A549 (cell line): ENCODE results near the gene TIMM44. TPM values are rescaled to one million over a fixed set of nuclear protein-coding genes. Genes with fewer than 3 reads are reported as not detected.

Experiments
- ATAC-seq, 2 experiments: fragments of 200-7000 bp in 1 of 2; fragments of >200 bp in 1 of 2; cut with Nextera tagmentation in 1 of 2; cut with Tn5 transposase in 1 of 2; 3 replicates each; pipeline versions ENCODE4 v1.8.0 to v1.9.1; 2018 to 2020; ENCODE audit warnings: mild to moderate bottlenecking in 1 of 2, moderate library complexity in 1 of 2
- CTCF ChIA-PET: fragments of 300-600 bp; sonication (Branson Sonifier 250); formaldehyde crosslinking; extraction: SDS; loops from one replicate; lab custom pipeline; 2021; ENCODE audit warnings: antibody characterized with exemption, inconsistent platforms; lab: Yijun Ruan, JAX
- POLR2A ChIA-PET: fragments of 350-600 bp; formaldehyde crosslinking; extraction: SDS; loops from one replicate; lab custom pipeline; 2021; ENCODE audit warnings: antibody characterized with exemption, inconsistent platforms; lab: Yijun Ruan, JAX
- DNase-seq, 2 experiments: peaks; one replicate each; pipeline versions ENCODE4 v3.0.0 to v3.0.0-alpha.2; 2011 to 2016; ENCODE audit warnings: low read depth in 1 of 2, low spot score in 1 of 2
- FAIRE-seq: peaks from 2 replicates; lab custom pipeline; 2011; peaks lifted over from hg19 to GRCh38; lab: Jason Lieb, UNC
- H3K27ac ChIP-seq, 2 experiments: fragments of >200 bp; sonication (Bioruptor Twin); formaldehyde crosslinking; 3 replicates each; pipeline ENCODE4 v1.5.1; 2016 to 2017
- H3K4me1 ChIP-seq: fragments of >200 bp; sonication (Bioruptor Twin); formaldehyde crosslinking; 3 replicates; pipeline ENCODE4 v1.6.1; 2016
- H3K4me2 ChIP-seq: fragments of >200 bp; sonication (Bioruptor Twin); formaldehyde crosslinking; 3 replicates; pipeline ENCODE4 v1.6.1; 2016
- H3K4me3 ChIP-seq: fragments of >200 bp; sonication (Bioruptor Twin); formaldehyde crosslinking; 3 replicates; pipeline ENCODE4 v1.5.1; 2016
- H3K9me3 ChIP-seq: fragments of >200 bp; sonication (Bioruptor Twin); formaldehyde crosslinking; 3 replicates; pipeline ENCODE4 v1.6.1; 2016
- ATOH8 ChIP-seq: fragments of 250-450 bp; sonication (Bioruptor Pico); IDR thresholded peaks from 2 replicates; pipeline ENCODE4 v1.5.0; 2020; ENCODE audit warnings: low read depth, mild to moderate bottlenecking, moderate library complexity
- BHLHE40 ChIP-seq: IDR thresholded peaks from 2 replicates; pipeline ENCODE4 v1.6.1; 2012; ENCODE audit warnings: low read depth, low read length, inconsistent platforms
- CBX2 ChIP-seq: fragments of 200-600 bp; sonication (generic); IDR thresholded peaks from 2 replicates; pipeline ENCODE4 v1.6.1; 2016; ENCODE audit warnings: low read depth, mild to moderate bottlenecking, borderline replicate concordance
- CTCF ChIP-seq: fragments of >200 bp; sonication (Bioruptor Twin); formaldehyde crosslinking; IDR thresholded peaks from 3 replicates; pipeline ENCODE4 v1.5.1; 2016
- EHF ChIP-seq: fragments of 250-450 bp; sonication (Bioruptor Pico); IDR thresholded peaks from 2 replicates; pipeline ENCODE4 v1.5.0; 2020; ENCODE audit warnings: mild to moderate bottlenecking
- EHMT2 ChIP-seq: fragments of 200-600 bp; sonication (generic); IDR thresholded peaks from 2 replicates; pipeline ENCODE4 v1.6.1; 2016; ENCODE audit warnings: antibody characterized with exemption, low read depth, mild to moderate bottlenecking, moderate library complexity
- EP300 ChIP-seq, 2 experiments: fragments of >200 bp; sonication (Bioruptor Twin); formaldehyde crosslinking; IDR thresholded peaks; 2 replicates in 1 of 2; 3 replicates in 1 of 2; pipeline ENCODE4 v1.6.1; 2016 to 2017
- ESRRA ChIP-seq: fragments of 150-350 bp; IDR thresholded peaks from 2 replicates; pipeline ENCODE4 v1.6.1; 2014; ENCODE audit warnings: mild to moderate bottlenecking, low read length, borderline replicate concordance
- FOSB ChIP-seq: fragments of 250-450 bp; sonication (Bioruptor Pico); IDR thresholded peaks from 2 replicates; pipeline ENCODE4 v1.5.0; 2020; ENCODE audit warnings: mild to moderate bottlenecking, moderate library complexity
- FOSL2 ChIP-seq, 2 experiments: fragments of 450-650 bp in 1 of 2; fragments of >200 bp in 1 of 2; sonication (Bioruptor Twin) in 1 of 2; formaldehyde crosslinking; IDR thresholded peaks; 2 replicates each; pipeline versions ENCODE4 v1.5.0 to v1.6.1; 2016 to 2020; ENCODE audit warnings: mild to moderate bottlenecking in 1 of 2, moderate library complexity in 1 of 2
- FOXS1 ChIP-seq: fragments of 250-450 bp; sonication (Bioruptor Pico); IDR thresholded peaks from 2 replicates; pipeline ENCODE4 v1.5.0; 2020; ENCODE audit warnings: mild to moderate bottlenecking, moderate library complexity
- GATA3 ChIP-seq: IDR thresholded peaks from 2 replicates; pipeline ENCODE4 v1.6.1; 2012; ENCODE audit warnings: borderline replicate concordance
- HMGXB4 ChIP-seq: fragments of 250-450 bp; sonication (Bioruptor Pico); IDR thresholded peaks from 2 replicates; pipeline ENCODE4 v1.5.0; 2021; ENCODE audit warnings: mild to moderate bottlenecking, moderate library complexity, borderline replicate concordance
- KDM5A ChIP-seq: fragments of 200-600 bp; sonication (generic); IDR thresholded peaks from 2 replicates; pipeline ENCODE4 v1.6.1; 2016; ENCODE audit warnings: antibody characterized with exemption, mild to moderate bottlenecking
- MAFK ChIP-seq: fragments of 450-650 bp; IDR thresholded peaks from 2 replicates; pipeline ENCODE4 v1.6.1; 2014; ENCODE audit not compliant: partially characterized antibody
- NPAS2 ChIP-seq: fragments of 250-450 bp; sonication (Bioruptor Pico); IDR thresholded peaks from 2 replicates; pipeline ENCODE4 v1.8.0; 2022; ENCODE audit warnings: mild to moderate bottlenecking, moderate library complexity, borderline replicate concordance
- NR3C1 ChIP-seq: fragments of >200 bp; sonication (Bioruptor Twin); formaldehyde crosslinking; IDR thresholded peaks from 3 replicates; pipeline ENCODE4 v1.6.1; 2017
- POLR2A ChIP-seq: IDR thresholded peaks from 2 replicates; pipeline ENCODE4 v1.6.1; 2012; ENCODE audit warnings: mild to moderate bottlenecking, low read length
- POLR2AphosphoS2 ChIP-seq: conservative IDR thresholded peaks from 2 replicates; pipeline ENCODE4 v1.6.1; 2012; ENCODE audit warnings: low read length, improper control_type of control experiment, inconsistent platforms
- RAD21 ChIP-seq, 2 experiments: fragments of >200 bp in 1 of 2; sonication (Bioruptor Twin) in 1 of 2; formaldehyde crosslinking in 1 of 2; IDR thresholded peaks in 1 of 2; conservative IDR thresholded peaks in 1 of 2; 2 replicates in 1 of 2; 3 replicates in 1 of 2; pipeline ENCODE4 v1.6.1; 2012 to 2018; ENCODE audit warnings: inconsistent platforms in 1 of 2
- RARB ChIP-seq: fragments of 250-450 bp; sonication (Bioruptor Pico); IDR thresholded peaks from 2 replicates; pipeline ENCODE4 v1.8.0; 2021; ENCODE audit warnings: mild to moderate bottlenecking, moderate library complexity
- SMC3 ChIP-seq: fragments of >200 bp; sonication (Bioruptor Twin); formaldehyde crosslinking; IDR thresholded peaks from 3 replicates; pipeline ENCODE4 v1.6.1; 2018; ENCODE audit warnings: inconsistent platforms
- ZFP36 ChIP-seq: fragments of 450-650 bp; IDR thresholded peaks from 2 replicates; pipeline ENCODE4 v1.6.1; 2014; ENCODE audit warnings: borderline replicate concordance; ENCODE audit not compliant: partially characterized antibody
- ZNF302 ChIP-seq: fragments of 250-450 bp; sonication (Bioruptor Pico); IDR thresholded peaks from 2 replicates; pipeline ENCODE4 v1.9.0; 2021; ENCODE audit warnings: inconsistent platforms, mild to moderate bottlenecking, moderate library complexity
- whole genome bisulfite sequencing: methylation state at CpG from one replicate; pipeline ENCODE4 v1.1.6; 2017; ENCODE audit errors: missing lambda C conversion rate; 5-methylcytosine and 5-hydroxymethylcytosine counted together
- polyA plus RNA-seq, 4 experiments: library from polyadenylated mRNA; depleted of rRNA in 3 of 4; stranded (reverse); fragments of >200 nt; fragmentation: RNase III in 1 of 4; extraction: RNeasy Plus Mini Kit Qiagen cat#74134 plus additional on column Dnase treatment in 1 of 4; gene quantifications; 2 replicates in 3 of 4; 3 replicates in 1 of 4; pipeline ENCODE4 v1.2.3, GENCODE V29; 2011 to 2017

Gene TIMM44
- polyA plus RNA-seq, 2 of the 4 experiments (the other 2 are of a cell fraction), result 29.7 to 53.2 TPM

GRCh38 chr19:7922836-7923195 is 20.6 kb downstream of the TIMM44 start:
- 87% methylated on average over 7 of the region's 8 CpGs for WGBS
- DNase-seq (no peak), FAIRE-seq (no peak), ATAC-seq (no peak)
- no peaks in the 10 kb centered on the region for H3K9me3 ChIP-seq
- no peak overlapping the region for H3K27ac ChIP-seq
- H3K4me2 ChIP-seq, result no peak overlapping the region
- CTCF ChIA-PET, result interaction anchor here (1.0 to 2.5 kb wide), 4 partner anchors 19 to 70 kb away, joined by 3 to 17 read pairs (median 6); partner anchors contain the start of genes MAP2K7 and TIMM44
- no peak overlapping the region for H3K4me3 ChIP-seq
- TF ChIP-seq POLR2A, result no peak
- TF ChIP-seq EHF (CRISPR knock-in tag), result no peak
- no peak for TF ChIP-seq BHLHE40
- TF ChIP-seq CTCF, result no peak
- TF ChIP-seq SMC3, result no peak
- no peak for TF ChIP-seq CBX2
- no peak for TF ChIP-seq NPAS2
- no peak for TF ChIP-seq MAFK
- TF ChIP-seq HMGXB4, result no peak
- TF ChIP-seq KDM5A, result no peak
- no peak for TF ChIP-seq RARB (CRISPR knock-in tag)
- no peak for TF ChIP-seq RAD21 (conservative IDR thresholded peaks at IDR 0.05 in 1 of 2, IDR thresholded peaks at IDR 0.05 in 1 of 2)
- no peak for TF ChIP-seq GATA3
- POLR2A ChIA-PET, result no interaction called here
- H3K4me1 ChIP-seq, result peaks cover 15% of the 10 kb centered on the region

GRCh38 chr19:7921967-7922835 is 21.3 kb downstream of the TIMM44 start:
- Histone ChIP-seq H3K9me3 (no peaks in the 10 kb centered on the region), H3K4me2 (no peak overlapping the region), H3K27ac (no peak overlapping the region), H3K4me1 (peaks cover 18% of the 10 kb centered on the region), H3K4me3 (no peak overlapping the region)
- FAIRE-seq (no peak), ATAC-seq (no peak), DNase-seq (no peak)
- TF ChIP-seq NPAS2 (no peak), ESRRA (no peak), EHF (CRISPR knock-in tag) (no peak), ZNF302 (CRISPR knock-in tag) (no peak)
- POLR2A ChIA-PET, result no interaction called here
- 94% methylated on average over 11 of the region's 31 CpGs for WGBS
- CTCF ChIA-PET, result interaction anchor here (0.5 to 2.7 kb wide), 6 partner anchors 19 to 72 kb away, joined by 3 to 17 read pairs (median 6); partner anchors contain the start of genes MAP2K7 and TIMM44

- no peak for FAIRE-seq
- ATAC-seq, result no peak
- Histone ChIP-seq H3K4me1 (peaks cover 20% of the 10 kb centered on the region), H3K27ac (peak overlapping the region in 1 of 2 experiments; percentile 57; a peak in 2 of 6 replicates), H3K4me2 (peak overlapping the region; percentile 89), H3K4me3 (peak overlapping the region; percentile 42), H3K9me3 (no peaks in the 10 kb centered on the region)
- WGBS, result 80% methylated on average over 15 of the region's 17 CpGs
- ChIA-PET CTCF (interaction anchor here (1.5 to 2.7 kb wide), 3 partner anchors 8 to 69 kb away, joined by 6 to 8 read pairs (median 7); no protein-coding TSS in a partner anchor), POLR2A (no interaction called here)
- DNase-seq, result no peak
- TF ChIP-seq EHMT2, result no peak
- no peak for TF ChIP-seq CTCF
- no peak for TF ChIP-seq FOSB
- no peak for TF ChIP-seq FOSL2 (IDR thresholded peaks at IDR 0.05)
- no peak for TF ChIP-seq FOSL2 (CRISPR knock-in tag; IDR thresholded peaks at IDR 0.05)
- no peak for TF ChIP-seq FOXS1 (CRISPR knock-in tag)
- no peak for TF ChIP-seq NR3C1
- TF ChIP-seq EP300 (IDR thresholded peaks at IDR 0.05), result no peak
- no peak for TF ChIP-seq ZFP36
- no peak for TF ChIP-seq ATOH8
- TF ChIP-seq POLR2AphosphoS2, result no peak
These were observed 22.0 kb downstream of the TIMM44 start for GRCh38 chr19:7921302-7921966.
